KOPT-K1 (cell line): ENCODE data around the gene MESD.

ENCODE experiments used
- H3K27ac ChIP-seq: fragments of 200-600 bp; sonication (generic); 2 replicates; pipeline ENCODE4 v1.5.1; 2016; ENCODE audit warnings: antibody characterized with exemption, mild to moderate bottlenecking, low read depth, low read length; ENCODE audit not compliant: poor library complexity, severe bottlenecking
- H3K36me3 ChIP-seq: fragments of 200-600 bp; sonication (generic); 2 replicates; pipeline ENCODE4 v1.5.1; 2017; ENCODE audit warnings: antibody characterized with exemption, mild to moderate bottlenecking, low read length, moderate library complexity; ENCODE audit not compliant: insufficient read depth
- H3K9me3 ChIP-seq: fragments of 200-600 bp; sonication (generic); 2 replicates; pipeline ENCODE4 v1.5.1; 2017; ENCODE audit warnings: antibody characterized with exemption, low read length, mild to moderate bottlenecking; ENCODE audit not compliant: insufficient read depth, poor library complexity, severe bottlenecking

The MESD gene

DNA sequence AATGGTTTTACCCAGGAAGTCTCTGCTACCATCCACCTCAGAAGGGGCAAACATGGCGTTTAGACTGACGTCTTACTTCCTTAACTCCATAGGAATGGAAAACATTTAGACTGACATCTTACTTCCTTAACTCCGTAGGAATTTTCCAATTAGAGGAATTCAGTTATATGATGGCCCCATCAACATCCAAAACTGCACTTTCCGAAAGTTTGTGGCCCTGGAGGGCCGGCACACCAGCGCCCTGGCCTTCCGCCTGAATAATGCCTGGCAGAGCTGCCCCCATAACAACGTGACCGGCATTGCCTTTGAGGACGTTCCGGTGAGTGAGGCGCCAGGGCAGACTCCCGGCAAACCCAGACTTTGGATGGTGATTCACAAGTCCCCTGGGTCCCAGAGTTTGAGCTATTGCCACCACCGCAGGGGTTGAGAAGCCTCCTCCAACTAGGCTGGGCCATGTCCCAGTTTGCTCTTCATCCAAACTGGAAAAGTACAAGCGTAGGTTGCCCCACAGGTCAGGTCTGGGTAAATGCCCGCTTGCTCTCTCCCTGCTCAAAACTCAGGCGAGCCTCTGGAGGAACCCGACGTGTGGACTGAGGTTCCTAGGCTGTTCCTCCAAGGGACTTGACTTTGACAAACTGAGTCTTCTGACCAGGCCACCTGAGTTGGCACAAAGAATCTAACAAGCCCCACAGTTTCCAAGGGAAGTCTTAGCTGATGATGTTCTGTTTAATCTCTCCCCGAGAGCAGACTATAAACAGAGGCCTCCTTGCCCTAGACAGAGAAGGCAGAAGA lies 57.7 kb downstream of the MESD start:
- Histone ChIP-seq H3K27ac (no peak overlapping the region), H3K9me3 (no peaks in the 10 kb centered on the region), H3K36me3 (no peaks in the 10 kb centered on the region)

DNA sequence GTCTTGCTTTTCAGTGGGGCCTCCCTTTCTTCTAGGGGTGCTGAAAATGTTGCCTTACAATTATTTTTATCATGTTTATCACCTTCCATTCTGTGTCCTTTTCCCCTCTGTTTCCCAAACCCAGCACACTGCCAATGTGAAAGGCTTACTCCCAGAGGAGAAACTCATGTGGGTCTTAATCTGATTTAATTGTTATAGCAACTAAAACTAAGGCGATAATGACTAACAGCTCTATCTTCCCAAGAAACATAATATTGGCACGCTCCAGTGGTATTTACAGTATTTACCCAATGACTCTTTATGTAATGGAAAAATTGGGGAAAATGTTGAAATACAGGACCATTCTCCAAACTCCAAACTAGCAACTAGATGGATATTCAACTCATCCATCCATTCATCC lies 58.4 kb downstream of the MESD start:
- Histone ChIP-seq H3K27ac (no peak overlapping the region), H3K36me3 (no peaks in the 10 kb centered on the region), H3K9me3 (no peaks in the 10 kb centered on the region)

- Histone ChIP-seq H3K36me3 (no peaks in the 10 kb centered on the region), H3K9me3 (no peaks in the 10 kb centered on the region), H3K27ac (no peak overlapping the region)
Measured at GRCh38 chr15:80929689-80930088, 59.9 kb downstream of the MESD start.

GRCh38 chr15:80929225-80929624 lies 60.4 kb downstream of the MESD start:
- no peak overlapping the region for H3K27ac ChIP-seq
- no peaks in the 10 kb centered on the region for H3K9me3 ChIP-seq
- H3K36me3 ChIP-seq = no peaks in the 10 kb centered on the region

DNA sequence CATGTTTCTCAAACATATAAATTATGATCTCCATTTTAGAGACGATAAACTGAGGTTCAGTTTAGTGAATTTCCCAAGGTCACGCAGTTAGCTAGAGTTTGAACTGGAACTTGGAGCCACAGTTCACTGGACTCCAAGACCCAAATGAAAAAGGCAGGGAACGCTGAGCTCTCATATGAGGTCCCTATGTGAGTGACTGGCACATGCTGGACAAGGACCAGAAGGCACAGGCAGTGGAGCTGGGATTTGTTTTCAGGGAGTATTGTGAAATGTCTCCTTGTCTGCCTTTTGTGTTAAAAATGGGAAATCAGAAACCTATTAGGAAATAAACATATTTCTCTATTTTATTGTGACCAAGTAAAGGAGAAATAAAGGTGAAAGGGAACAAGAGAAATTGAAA lies 63.5 kb downstream of the MESD start:
- Histone ChIP-seq H3K9me3 (no peaks in the 10 kb centered on the region), H3K27ac (no peak overlapping the region), H3K36me3 (no peaks in the 10 kb centered on the region)

GRCh38 chr15:80925597-80926059 lies 64.0 kb downstream of the MESD start:
- no peak overlapping the region for H3K27ac ChIP-seq
- no peaks in the 10 kb centered on the region for H3K36me3 ChIP-seq
- H3K9me3 ChIP-seq = no peaks in the 10 kb centered on the region

GRCh38 chr15:80924278-80924677 lies 65.3 kb downstream of the MESD start:
- no peaks in the 10 kb centered on the region for H3K9me3 ChIP-seq
- no peak overlapping the region for H3K27ac ChIP-seq
- H3K36me3 ChIP-seq = no peaks in the 10 kb centered on the region

- no peaks in the 10 kb centered on the region for H3K9me3 ChIP-seq
- no peaks in the 10 kb centered on the region for H3K36me3 ChIP-seq
- no peak overlapping the region for H3K27ac ChIP-seq
Measured at GRCh38 chr15:80923668-80924067, 66.0 kb downstream of the MESD start.

DNA sequence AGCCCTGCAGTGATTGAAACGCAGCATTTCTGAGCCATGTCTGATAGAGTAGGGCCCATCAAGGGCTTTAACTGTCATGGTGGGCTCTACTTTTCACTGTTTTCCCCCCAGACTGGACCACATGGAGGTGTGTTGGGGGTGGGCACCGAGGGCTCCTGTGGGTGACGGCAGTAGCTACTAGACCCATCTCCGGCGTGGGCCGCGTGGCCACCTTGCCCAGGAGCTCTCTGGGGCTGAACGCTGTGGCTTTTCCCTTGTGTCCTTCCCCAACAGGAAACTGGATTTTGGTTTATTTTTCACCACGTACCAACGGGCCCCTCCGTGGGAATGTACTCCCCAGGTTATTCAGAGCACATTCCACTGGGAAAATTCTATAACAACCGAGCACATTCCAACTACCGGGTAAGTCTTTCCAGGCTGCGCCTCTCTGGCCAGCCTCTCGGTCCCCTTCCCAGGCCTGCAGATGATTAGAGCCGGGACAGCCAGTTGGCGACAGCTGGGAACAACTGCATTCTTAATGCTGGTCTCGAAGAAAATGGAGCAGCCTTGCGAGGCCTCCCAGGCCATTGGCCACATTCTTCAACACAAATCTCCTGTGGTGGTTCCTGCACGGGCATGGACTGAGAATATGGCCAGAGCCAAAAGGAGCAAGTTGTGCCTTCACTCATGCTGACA lies 67.7 kb downstream of the MESD start:
- Histone ChIP-seq H3K36me3 (no peaks in the 10 kb centered on the region), H3K9me3 (no peaks in the 10 kb centered on the region), H3K27ac (no peak overlapping the region)

DNA sequence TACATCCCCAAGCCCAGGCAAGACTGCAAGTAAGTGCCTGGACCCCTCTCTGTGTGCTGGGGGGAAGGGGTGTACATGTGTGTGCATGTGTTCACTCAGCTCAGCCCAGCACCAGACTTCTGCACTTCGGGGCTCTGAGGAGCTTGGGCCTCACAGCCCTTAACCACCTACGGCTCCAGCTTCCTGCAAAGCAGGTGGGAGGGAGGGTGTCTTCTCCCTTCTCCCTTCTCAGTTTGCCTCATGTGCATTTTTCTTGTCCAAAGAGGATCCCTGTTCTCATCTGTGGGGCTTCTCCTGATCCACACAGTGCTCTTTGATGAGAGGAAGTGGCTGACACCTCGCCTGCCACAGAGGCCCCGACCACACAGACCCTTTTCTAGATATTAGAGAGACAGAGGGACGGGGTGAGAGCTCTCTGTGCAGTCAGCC lies 69.3 kb downstream of the MESD start:
- H3K36me3 ChIP-seq = no peaks in the 10 kb centered on the region
- no peaks in the 10 kb centered on the region for H3K9me3 ChIP-seq
- H3K27ac ChIP-seq = no peak overlapping the region

- Histone ChIP-seq H3K36me3 (no peaks in the 10 kb centered on the region), H3K9me3 (no peaks in the 10 kb centered on the region), H3K27ac (no peak overlapping the region)
Measured at GRCh38 chr15:80918196-80918783, 71.3 kb downstream of the MESD start.

- no peaks in the 10 kb centered on the region for H3K36me3 ChIP-seq
- H3K27ac ChIP-seq = no peak overlapping the region
- H3K9me3 ChIP-seq = no peaks in the 10 kb centered on the region
Measured at GRCh38 chr15:80916056-80916455, 73.6 kb downstream of the MESD start.

- H3K27ac ChIP-seq = no peak overlapping the region
- H3K9me3 ChIP-seq = no peaks in the 10 kb centered on the region
- no peaks in the 10 kb centered on the region for H3K36me3 ChIP-seq
Measured at GRCh38 chr15:80915472-80915871, 74.1 kb downstream of the MESD start.

DNA sequence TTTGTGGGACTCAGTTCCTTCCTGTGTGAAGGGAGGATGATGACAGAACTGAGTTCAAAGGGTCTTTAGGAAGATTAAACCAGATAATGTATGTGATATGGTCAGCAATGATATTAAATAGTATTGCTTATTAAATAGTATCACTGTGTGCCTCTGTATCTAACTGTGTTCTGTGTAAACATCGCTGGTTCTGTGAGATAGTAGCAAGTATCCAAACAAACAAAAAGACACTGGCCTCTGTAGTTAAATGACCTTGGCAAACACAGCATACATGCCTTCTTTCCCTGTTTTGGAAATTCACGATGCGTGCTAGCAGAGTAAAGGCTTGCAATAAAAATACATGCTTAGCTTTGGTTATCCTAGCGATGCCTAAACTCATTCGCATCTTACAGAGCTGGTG lies 76.1 kb downstream of the MESD start:
- H3K9me3 ChIP-seq = no peaks in the 10 kb centered on the region
- H3K27ac ChIP-seq = no peak overlapping the region
- no peaks in the 10 kb centered on the region for H3K36me3 ChIP-seq

DNA sequence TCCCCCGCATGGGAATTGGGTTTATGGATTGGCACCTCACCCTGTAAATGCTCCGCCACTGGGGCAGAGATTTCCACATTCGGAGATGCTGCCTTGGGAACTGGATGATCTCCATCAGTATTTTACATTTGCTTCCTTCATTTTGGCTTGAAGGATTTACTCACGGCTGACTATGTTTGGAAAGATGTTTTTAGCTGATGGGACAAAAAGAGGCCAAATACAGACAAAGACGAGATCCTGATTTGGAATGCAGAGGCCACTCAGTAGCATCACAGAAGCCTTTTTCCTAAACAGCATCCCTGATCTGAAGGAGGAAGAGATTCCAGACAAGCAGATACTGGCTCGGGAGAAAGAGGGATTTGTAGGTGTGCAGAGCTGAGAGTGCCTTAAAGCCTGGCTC lies 76.9 kb downstream of the MESD start:
- Histone ChIP-seq H3K36me3 (no peaks in the 10 kb centered on the region), H3K27ac (no peak overlapping the region), H3K9me3 (no peaks in the 10 kb centered on the region)
